Endodermal cell (in vitro differentiated cells): ENCODE results near the gene CSPG5. TPM values are rescaled to one million over a fixed set of nuclear protein-coding genes. Genes with fewer than 3 reads are reported as not detected.
A peak's percentile ranks its signal among the peaks of the same experiment; 100 is the strongest.

Experiments
- DNase-seq: peaks from one replicate; pipeline ENCODE4 v3.0.0-alpha.2; 2017
- H3K27ac ChIP-seq: 2 replicates; pipeline ENCODE4 v1.5.1; 2013; ENCODE audit warnings: mild to moderate bottlenecking, low read depth, low read length, moderate library complexity
- H3K27me3 ChIP-seq: 2 replicates; pipeline ENCODE4 v1.6.1; 2013; ENCODE audit warnings: mild to moderate bottlenecking, low read length, moderate library complexity; ENCODE audit not compliant: insufficient read depth, control insufficient read depth, poor library complexity, severe bottlenecking
- H3K36me3 ChIP-seq: 2 replicates; pipeline ENCODE4 v1.7.0; 2013; ENCODE audit warnings: mild to moderate bottlenecking, low read length, moderate library complexity; ENCODE audit not compliant: control insufficient read depth, insufficient read depth
- H3K4me1 ChIP-seq: one replicate; pipeline ENCODE4 v1.7.0; 2013; ENCODE audit warnings: low read length; ENCODE audit not compliant: control insufficient read depth, insufficient read depth
- H3K4me3 ChIP-seq: 2 replicates; pipeline ENCODE4 v1.5.1; 2013; ENCODE audit warnings: mild to moderate bottlenecking, low read length, moderate library complexity
- H3K9ac ChIP-seq: 2 replicates; pipeline ENCODE4 v1.6.1; 2013; ENCODE audit warnings: mild to moderate bottlenecking, low read length, moderate library complexity; ENCODE audit not compliant: poor library complexity, severe bottlenecking; ENCODE audit errors: extremely low read depth
- H3K9me3 ChIP-seq: 2 replicates; pipeline ENCODE4 v1.6.1; 2013; ENCODE audit warnings: mild to moderate bottlenecking, low read length, moderate library complexity; ENCODE audit not compliant: control insufficient read depth
- H3K27ac Mint-ChIP-seq: 2 replicates; pipeline ENCODE4 v1.8.0; 2020; ENCODE audit warnings: mixed read lengths
- H3K27me3 Mint-ChIP-seq: 2 replicates; pipeline ENCODE4 v1.8.0; 2021; ENCODE audit warnings: mild to moderate bottlenecking, mixed read lengths; ENCODE audit not compliant: insufficient read depth
- H3K36me3 Mint-ChIP-seq: 2 replicates; pipeline ENCODE4 v1.8.0; 2020; ENCODE audit warnings: low read depth, mixed read lengths
- H3K4me1 Mint-ChIP-seq: 2 replicates; pipeline ENCODE4 v1.8.0; 2020; ENCODE audit warnings: mixed read lengths
- H3K4me3 Mint-ChIP-seq: 2 replicates; pipeline ENCODE4 v1.8.0; 2020; ENCODE audit warnings: mild to moderate bottlenecking, moderate library complexity, mixed read lengths
- H3K9me3 Mint-ChIP-seq: 2 replicates; pipeline ENCODE4 v1.8.0; 2020; ENCODE audit warnings: mild to moderate bottlenecking, mixed read lengths
- CTCF ChIP-seq: fragments of 200-600 bp; sonication (generic); conservative IDR thresholded peaks from 2 replicates; pipeline ENCODE4 v1.5.0; 2021; ENCODE audit warnings: antibody characterized with exemption, mild to moderate bottlenecking
- WGBS, 2 experiments: methylation state at CpG; one replicate each; pipeline versions ENCODE4 v1.1.5 to v1.1.7; 2013; ENCODE audit warnings: missing lambda C conversion rate in 2 of 2, mixed read lengths in 1 of 2; ENCODE audit not compliant: insufficient coverage in 1 of 2, insufficient read length in 1 of 2; 5-methylcytosine and 5-hydroxymethylcytosine counted together
- total RNA-seq, 2 donors: library from RNA; stranded (reverse); fragmentation: NEBNext Ultra II Directional in 1 of 2; extraction: Animal tissue kit (Norgen Biotek cat#: 25700) in 1 of 2; gene quantifications; 2 replicates in 1 of 2; 3 replicates in 1 of 2; pipeline ENCODE4 v1.2.1, GENCODE V29; 2021

The CSPG5 gene
- total RNA-seq, 2 donors from 2014 or later = 0.53 to 0.70 TPM

- Histone ChIP-seq H3K4me3 (no peak overlapping the region), H3K27ac (no peak overlapping the region), H3K9me3 (no peaks in the 10 kb centered on the region), H3K27me3 (no peaks in the 10 kb centered on the region), H3K36me3 (peaks cover 92% of the 10 kb centered on the region), H3K4me1 (no peaks in the 10 kb centered on the region), H3K9ac (no peak overlapping the region)
- H3K27ac Mint-ChIP-seq = no peak overlapping the region
- 93% methylated on average over 2 of the region's 2 CpGs; no CpG with 5 or more reads in 1 of the 2 experiments for WGBS, 2 experiments
- H3K4me3 Mint-ChIP-seq = no peak overlapping the region
- no peaks in the 10 kb centered on the region for H3K9me3 Mint-ChIP-seq
- H3K36me3 Mint-ChIP-seq = peaks cover 69% of the 10 kb centered on the region
- TF ChIP-seq CTCF = no peak
- no peak for DNase-seq
- no peaks in the 10 kb centered on the region for H3K4me1 Mint-ChIP-seq
- no peaks in the 10 kb centered on the region for H3K27me3 Mint-ChIP-seq
Measured at GRCh38 chr3:47590216-47590615, 11.6 kb upstream of the CSPG5 start.

GRCh38 chr3:47588587-47588986 is 9.9 kb upstream of the CSPG5 start:
- Mint-ChIP-seq H3K4me1 (no peaks in the 10 kb centered on the region), H3K9me3 (no peaks in the 10 kb centered on the region), H3K27me3 (no peaks in the 10 kb centered on the region), H3K27ac (no peak overlapping the region), H3K36me3 (peaks cover 61% of the 10 kb centered on the region), H3K4me3 (no peak overlapping the region)
- no peak overlapping the region for H3K27ac ChIP-seq
- no peaks in the 10 kb centered on the region for H3K27me3 ChIP-seq
- 90 to 94% methylated on average over 2 to 4 of the region's 4 CpGs for WGBS, 2 experiments
- H3K36me3 ChIP-seq = peaks cover 84% of the 10 kb centered on the region
- no peaks in the 10 kb centered on the region for H3K4me1 ChIP-seq
- no peak overlapping the region for H3K4me3 ChIP-seq
- peak; percentile 29 for TF ChIP-seq CTCF
- no peak for DNase-seq
- H3K9ac ChIP-seq = no peak overlapping the region
- H3K9me3 ChIP-seq = no peaks in the 10 kb centered on the region

- WGBS, 2 experiments = 89 to 95% methylated on average over 3 to 7 of the region's 7 CpGs
- no peaks in the 10 kb centered on the region for H3K27me3 Mint-ChIP-seq
- peaks cover 55% of the 10 kb centered on the region for H3K36me3 Mint-ChIP-seq
- Histone ChIP-seq H3K9ac (no peak overlapping the region), H3K9me3 (no peaks in the 10 kb centered on the region), H3K36me3 (peaks cover 79% of the 10 kb centered on the region), H3K4me3 (no peak overlapping the region), H3K27me3 (no peaks in the 10 kb centered on the region), H3K4me1 (no peaks in the 10 kb centered on the region), H3K27ac (no peak overlapping the region)
- no peak for TF ChIP-seq CTCF
- no peaks in the 10 kb centered on the region for H3K4me1 Mint-ChIP-seq
- H3K9me3 Mint-ChIP-seq = no peaks in the 10 kb centered on the region
- H3K4me3 Mint-ChIP-seq = no peak overlapping the region
- no peak overlapping the region for H3K27ac Mint-ChIP-seq
- no peak for DNase-seq
Measured at GRCh38 chr3:47588053-47588452, 9.4 kb upstream of the CSPG5 start.
